Ectodermal cell (in vitro differentiated cells): Measurements from ENCODE around the gene CCT6A. TPM values are rescaled to one million over a fixed set of nuclear protein-coding genes. Genes with fewer than 3 reads are reported as not detected.
"Not testable (repeated sequence)": the region's sequence is repeated elsewhere in the genome, so short reads cannot be mapped to it uniquely, and the experiment has no call there.

Experiments used
- H3K27ac ChIP-seq: 2 replicates; pipeline ENCODE4 v1.7.0; 2013; ENCODE audit warnings: mild to moderate bottlenecking, low read depth, low read length; ENCODE audit not compliant: insufficient read depth, poor library complexity, severe bottlenecking
- H3K27me3 ChIP-seq: 2 replicates; pipeline ENCODE4 v1.7.0; 2013; ENCODE audit warnings: mild to moderate bottlenecking, low read length; ENCODE audit not compliant: insufficient read depth, control insufficient read depth, poor library complexity, severe bottlenecking
- H3K36me3 ChIP-seq: one replicate; pipeline ENCODE4 v1.7.0; 2013; ENCODE audit warnings: low read length; ENCODE audit not compliant: control insufficient read depth, insufficient read depth
- H3K4me1 ChIP-seq: one replicate; pipeline ENCODE4 v1.7.0; 2013; ENCODE audit warnings: low read length; ENCODE audit not compliant: control insufficient read depth, insufficient read depth
- H3K4me3 ChIP-seq: 2 replicates; pipeline ENCODE4 v1.7.0; 2013; ENCODE audit warnings: low read depth, low read length, control low read depth; ENCODE audit not compliant: insufficient read depth
- H3K9me3 ChIP-seq: 2 replicates; pipeline ENCODE4 v1.7.0; 2013; ENCODE audit warnings: mild to moderate bottlenecking, low read length, moderate library complexity; ENCODE audit not compliant: control insufficient read depth
- whole genome bisulfite sequencing, 2 experiments: methylation state at CpG; one replicate each; pipeline ENCODE4 v1.1.7; 2013; ENCODE audit warnings: missing lambda C conversion rate in 2 of 2; 5-methylcytosine and 5-hydroxymethylcytosine counted together
- polyA plus RNA-seq, 4 experiments: library from polyadenylated mRNA; stranded (reverse); fragments of 50-300 nt; gene quantifications; one replicate each; pipeline ENCODE4 v1.2.3, GENCODE V29; 2013

The CCT6A gene
- 260 TPM for polyA plus RNA-seq (2013, experiment 1 of 4)
- polyA plus RNA-seq (2013, experiment 2 of 4): 274 TPM
- 209 TPM for polyA plus RNA-seq (2013, experiment 3 of 4)
- polyA plus RNA-seq (2013, experiment 4 of 4): 224 TPM

- H3K4me3 ChIP-seq: peak within 1 kb of the TSS; percentile 99
- H3K9me3 ChIP-seq: no peaks in the 10 kb centered on the region
- H3K4me1 ChIP-seq: no peaks in the 10 kb centered on the region
- WGBS, 2 experiments: 0 to 1% methylated on average over 97 of the region's 97 CpGs
- peak within 1 kb of the TSS; percentile 95 for H3K27ac ChIP-seq
- peaks cover 36% of the 10 kb centered on the region for H3K36me3 ChIP-seq
- no peaks in the 10 kb centered on the region for H3K27me3 ChIP-seq
Observed at GRCh38 chr7:56051339-56052191, at the start of gene CCT6A, which contains the start of gene PSPH. Gene CCT6A (plus strand): TSS chr7:56051765. CDS start chr7:56051849, 84 bp downstream. Gene PSPH (minus strand): TSS chr7:56051444. CDS start chr7:56021212, 30,232 bp downstream.

GRCh38 chr7:56003749-56004148, 47.8 kb upstream of the CCT6A start:
- Histone ChIP-seq H3K36me3 (no peaks in the 10 kb centered on the region), H3K9me3 (no peaks in the 10 kb centered on the region), H3K4me3 (no peak overlapping the region), H3K27ac (no peak overlapping the region), H3K27me3 (no peaks in the 10 kb centered on the region), H3K4me1 (no peaks in the 10 kb centered on the region)
- WGBS, 2 experiments: 90 to 91% methylated on average over 4 of the region's 4 CpGs

GRCh38 chr7:56007167-56007652, 44.4 kb upstream of the CCT6A start:
- Histone ChIP-seq H3K27ac (no peak overlapping the region), H3K36me3 (no peaks in the 10 kb centered on the region), H3K4me1 (no peaks in the 10 kb centered on the region), H3K27me3 (no peaks in the 10 kb centered on the region), H3K4me3 (no peak overlapping the region), H3K9me3 (no peaks in the 10 kb centered on the region)
- 94 to 95% methylated on average over 4 of the region's 4 CpGs for WGBS, 2 experiments

GRCh38 chr7:56007891-56008290, 43.7 kb upstream of the CCT6A start:
- Histone ChIP-seq H3K9me3 (no peaks in the 10 kb centered on the region), H3K36me3 (no peaks in the 10 kb centered on the region), H3K27me3 (no peaks in the 10 kb centered on the region), H3K4me3 (no peak overlapping the region), H3K27ac (no peak overlapping the region), H3K4me1 (no peaks in the 10 kb centered on the region)
- WGBS, 2 experiments: 94 to 96% methylated on average over 9 of the region's 9 CpGs

- WGBS, 2 experiments: 87 to 92% methylated on average over 7 of the region's 7 CpGs
- peaks cover 8% of the 10 kb centered on the region for H3K36me3 ChIP-seq
Observed at GRCh38 chr7:56009695-56010094, 41.9 kb upstream of the CCT6A start.

GRCh38 chr7:56017015-56017414, 34.5 kb upstream of the CCT6A start:
- 80 to 100% methylated on average over 1 to 2 of the region's 3 CpGs for WGBS, 2 experiments
- H3K4me1 ChIP-seq, H3K4me3 ChIP-seq, H3K36me3 ChIP-seq, H3K27ac ChIP-seq, H3K27me3 ChIP-seq, H3K9me3 ChIP-seq: not testable (repeated sequence)

More at GRCh38 chr7:56009695-56010094, 41.9 kb upstream of the CCT6A start:
- H3K27ac ChIP-seq: no peak overlapping the region
- H3K9me3 ChIP-seq: no peaks in the 10 kb centered on the region
- no peak overlapping the region for H3K4me3 ChIP-seq
- no peaks in the 10 kb centered on the region for H3K27me3 ChIP-seq
- no peaks in the 10 kb centered on the region for H3K4me1 ChIP-seq

GRCh38 chr7:56019501-56019900, 32.1 kb upstream of the CCT6A start:
- no peak overlapping the region for H3K27ac ChIP-seq
- no peak overlapping the region for H3K4me3 ChIP-seq
- no peaks in the 10 kb centered on the region for H3K36me3 ChIP-seq
- 96 to 97% methylated on average over 9 of the region's 9 CpGs for WGBS, 2 experiments
- no peaks in the 10 kb centered on the region for H3K4me1 ChIP-seq
- H3K9me3 ChIP-seq: no peaks in the 10 kb centered on the region
- no peaks in the 10 kb centered on the region for H3K27me3 ChIP-seq

- no peak overlapping the region for H3K4me3 ChIP-seq
- no peaks in the 10 kb centered on the region for H3K4me1 ChIP-seq
- no peaks in the 10 kb centered on the region for H3K36me3 ChIP-seq
- no peak overlapping the region for H3K27ac ChIP-seq
- no peaks in the 10 kb centered on the region for H3K27me3 ChIP-seq
- H3K9me3 ChIP-seq: no peaks in the 10 kb centered on the region
Observed at GRCh38 chr7:56023500-56023899, 28.1 kb upstream of the CCT6A start.

- Histone ChIP-seq H3K27me3 (no peaks in the 10 kb centered on the region), H3K36me3 (peaks cover 6% of the 10 kb centered on the region), H3K9me3 (no peaks in the 10 kb centered on the region), H3K4me1 (no peaks in the 10 kb centered on the region), H3K27ac (no peak overlapping the region), H3K4me3 (no peak overlapping the region)
- WGBS, 2 experiments: 99 to 100% methylated on average over 2 of the region's 2 CpGs
Observed at GRCh38 chr7:56026538-56026937, 25.0 kb upstream of the CCT6A start.

GRCh38 chr7:56028942-56029630, 22.5 kb upstream of the CCT6A start:
- Histone ChIP-seq H3K27ac (no peak overlapping the region), H3K9me3 (no peaks in the 10 kb centered on the region), H3K36me3 (peaks cover 6% of the 10 kb centered on the region), H3K4me3 (no peak overlapping the region), H3K4me1 (no peaks in the 10 kb centered on the region), H3K27me3 (no peaks in the 10 kb centered on the region)
- WGBS, 2 experiments: 91 to 96% methylated on average over 9 of the region's 9 CpGs
